ENCODE results near the gene MYO3B. TPM values are rescaled to one million over a fixed set of nuclear protein-coding genes. Genes with fewer than 3 reads are reported as not detected.
A peak's percentile ranks its signal among the peaks of the same experiment; 100 is the strongest.

Gene MYO3B
- total and polyA plus RNA-seq, 2 of the 8 experiments (the other 6 are each of a cell fraction or from before 2014, with no cell fraction given) = 0.17 to 0.19 TPM

DNA sequence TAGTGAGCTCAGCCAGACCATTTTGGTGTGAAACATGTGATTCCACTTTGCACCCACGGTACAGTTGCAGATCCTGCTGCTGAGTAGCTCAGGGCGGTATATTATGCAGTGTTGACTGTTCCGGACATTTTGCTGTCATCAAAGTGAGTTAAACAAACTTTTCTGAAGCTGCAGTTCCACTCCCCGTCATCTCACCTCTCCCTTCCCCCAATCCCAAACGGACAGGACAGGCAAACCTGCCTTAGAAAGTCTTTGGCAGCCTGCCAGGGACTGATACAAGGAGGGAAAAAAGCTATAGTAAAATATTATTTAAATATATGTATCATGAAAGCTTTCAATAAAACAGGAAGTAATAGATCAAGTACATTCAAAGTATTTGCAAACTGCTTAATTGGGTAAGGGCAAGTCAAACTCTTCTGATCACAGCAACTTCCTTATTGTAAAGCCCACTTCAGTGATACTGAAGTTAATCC is 501.7 kb downstream of the MYO3B start:
- H3K79me1 ChIP-seq (ENCODE audit: low read depth, low read length) = no peaks in the 10 kb centered on the region
- H3K4me1 ChIP-seq (replicated peaks in 1 of 4; ENCODE audit: control insufficient read depth in 3 of 4, insufficient read depth in 4 of 4, low read length in 3 of 4) = peaks cover 0 to 9% (median 5%) of the 10 kb centered on the region in 4 experiments; a peak in 4 of 7 replicates
- H3K14ac ChIP-seq (ENCODE audit: insufficient read length) = no peak overlapping the region
- POLR2A ChIA-PET (ENCODE audit: partially characterized antibody) = interaction anchor here (0.6 to 0.7 kb wide), 2 partner anchors 25 to 1707 kb away, joined by 3 read pairs; no protein-coding TSS in a partner anchor
- H3K9me3 ChIP-seq (ENCODE audit: insufficient read depth in 2 of 2, low read depth in 1 of 2, low read length in 1 of 2) = no peaks in the 10 kb centered on the region
- CTCF ChIA-PET (ENCODE audit: partially characterized antibody) = interaction anchor here (0.6 to 2.0 kb wide), 15 partner anchors 24 to 342 kb away, joined by 3 to 14 read pairs (median 3); partner anchors contain the start of genes GAD1 and SP5
- H3K36me3 ChIP-seq (ENCODE audit: control insufficient read depth in 2 of 4, insufficient read depth in 4 of 4, low read length in 3 of 4) = no peaks in the 10 kb centered on the region
- H2AFZ ChIP-seq (ENCODE audit: low read length) = no peak overlapping the region
- H3K56ac ChIP-seq (replicated peaks; ENCODE audit: insufficient read length, low read depth, low read length) = no peak overlapping the region
- no peak overlapping the region for H4K8ac ChIP-seq (ENCODE audit: extremely low read depth, insufficient read depth, low read length)
- peak overlapping the region; percentile 45 for H2BK12ac ChIP-seq (ENCODE audit: low read depth, low read length)
- peak overlapping the region; percentile 37; the same call in 1 of the 2 replicates for H2BK5ac ChIP-seq (ENCODE audit: low read depth, low read length)
- no peak overlapping the region for H3K27ac ChIP-seq (ENCODE audit: low read depth, low read length)
- no peak for FAIRE-seq
- no peak overlapping the region for H3K18ac ChIP-seq (ENCODE audit: extremely low read depth, low read length)
- no peaks in the 10 kb centered on the region for H3K27me3 ChIP-seq (replicated peaks in 1 of 4; ENCODE audit: control insufficient read depth in 3 of 4, extremely low read depth in 1 of 4, insufficient read depth in 3 of 4, low read length in 3 of 4)
- no peaks in the 10 kb centered on the region for H3K23me2 ChIP-seq (ENCODE audit: low read depth, low read length)
- H4K20me1 ChIP-seq (replicated peaks in 1 of 2; ENCODE audit: control insufficient read depth in 1 of 2, insufficient read depth in 2 of 2, low read length in 2 of 2) = no peaks in the 10 kb centered on the region
- peak overlapping the region; percentile 50 to 61 for H3K4me2 ChIP-seq (ENCODE audit: insufficient read depth in 1 of 2, low read depth in 2 of 2, low read length in 2 of 2)
- 0 out of 7 replicates have a peak overlapping the region, but pooled peaks of 1 of the 4 experiments have one; percentile 24 for H3K9ac ChIP-seq (replicated peaks in 1 of 4; ENCODE audit: extremely low read depth in 1 of 4, low read depth in 3 of 4, low read length in 3 of 4)
- peak overlapping the region; percentile 53 for H4K5ac ChIP-seq (ENCODE audit: insufficient read length, low read depth, low read length)
- H3K79me2 ChIP-seq (ENCODE audit: control insufficient read depth in 1 of 2, insufficient read depth in 2 of 2, low read length in 2 of 2) = no peaks in the 10 kb centered on the region
- no peak overlapping the region for H2BK120ac ChIP-seq (replicated peaks; ENCODE audit: low read depth, low read length)
- peak overlapping the region; percentile 83; the same call in 1 of the 2 replicates for H2BK20ac ChIP-seq (ENCODE audit: low read length)
- H2AK5ac ChIP-seq (ENCODE audit: low read depth, low read length) = no peak overlapping the region
- H3K4ac ChIP-seq (replicated peaks; ENCODE audit: insufficient read length, low read depth, low read length) = peak overlapping the region; percentile 6
- H3K4me3 ChIP-seq (ENCODE audit: extremely low read depth in 1 of 4, insufficient read depth in 2 of 4, low read depth in 3 of 4, low read length in 4 of 4) = peak overlapping the region in 1 of 4 experiments; percentile 35; a peak in 1 of 8 replicates
- DNase-seq (ENCODE audit: low read depth in 1 of 2, low spot score in 2 of 2) = no peak
- H4K91ac ChIP-seq (replicated peaks; ENCODE audit: insufficient read length, low read length) = no peak overlapping the region
- no peak overlapping the region for H2BK15ac ChIP-seq (ENCODE audit: low read length)
- no peak overlapping the region for H3K23ac ChIP-seq (ENCODE audit: insufficient read length)
- 42% methylated on average over 5 of the region's 5 CpGs; no CpG with 5 or more reads in 1 of the 2 experiments for WGBS, 2 experiments (ENCODE audit: extremely low coverage in 1 of 2, insufficient coverage in 1 of 2, insufficient read length in 1 of 2, insufficient replicate concordance in 2 of 2, low coverage in 1 of 2, low lambda C conversion rate in 2 of 2, missing lambda C conversion rate in 1 of 2)
- TF ChIP-seq CHD2 (IDR thresholded peaks at IDR 0.05; ENCODE audit: low read length) (no peak), EZH2 (IDR thresholded peaks at IDR 0.05; ENCODE audit: low read depth, low read length, severe bottlenecking) (no peak), POLR2AphosphoS5 (IDR thresholded peaks at IDR 0.05; ENCODE audit: low read depth, low read length) (no peak), ASH2L (IDR thresholded peaks at IDR 0.05; ENCODE audit: low read length) (no peak), PHF8 (conservative IDR thresholded peaks at IDR 0.05; ENCODE audit: low read depth, low read length) (no peak), TCF12 (IDR thresholded peaks at IDR 0.05; ENCODE audit: low read depth, low read length) (no peak), CHD1 (IDR thresholded peaks at IDR 0.05; ENCODE audit: low read depth, low read length) (no peak), BACH1 (IDR thresholded peaks at IDR 0.05; ENCODE audit: low read length) (no peak), KDM4A (IDR thresholded peaks at IDR 0.05; ENCODE audit: low read depth, low read length, severe bottlenecking) (no peak), MAX (IDR thresholded peaks at IDR 0.05) (no peak), GABPA (IDR thresholded peaks at IDR 0.05; ENCODE audit: borderline replicate concordance, insufficient read depth, low read length) (no peak), KDM1A (IDR thresholded peaks at IDR 0.05; ENCODE audit: borderline replicate concordance, low read length) (no peak), MAFK (IDR thresholded peaks at IDR 0.05; ENCODE audit: low read depth, low read length) (no peak), BCL11A (IDR thresholded peaks at IDR 0.05; ENCODE audit: low read depth in 2 of 2, low read length in 2 of 2) (no peak)
